ENCODE measurements around the gene TRMT1. TPM values are rescaled to one million over a fixed set of nuclear protein-coding genes. Genes with fewer than 3 reads are reported as not detected.

TRMT1 gene
- total RNA-seq, 1 experiment from 2014 or later = 52.0 TPM

- in situ Hi-C loops (cut with HindIII; ENCODE audit: low pct_unique_long_range_greater_than_20kb, low sequenced_read_pairs) (no loop called here), intact Hi-C loops (cut with micrococcal nuclease; ENCODE audit: unreplicated experiment) (no loop called here)
- ChIA-PET CTCF (no interaction called here), POLR2A (no interaction called here)
- Histone ChIP-seq H3K36me3 (ENCODE audit: control insufficient read depth, insufficient read depth, low read length) (no peaks in the 10 kb centered on the region; the same call in 1 of the 2 replicates), H3K9me3 (ENCODE audit: control insufficient read depth, insufficient read depth, low read depth, low read length) (no peaks in the 10 kb centered on the region), H3K27ac (ENCODE audit: low read length) (no peak overlapping the region), H3K27me3 (ENCODE audit: control insufficient read depth, insufficient read depth, low read length) (no peaks in the 10 kb centered on the region), H3K4me1 (ENCODE audit: control insufficient read depth, insufficient read depth, low read length) (peaks cover 12% of the 10 kb centered on the region), H3K4me3 (ENCODE audit: low read depth in 2 of 2, low read length in 2 of 2) (no peak overlapping the region)
- ATAC-seq (no peak), DNase-seq (ENCODE audit: low read depth, low spot score) (no peak)
- no peak for TF ChIP-seq POLR2AphosphoS5 (IDR thresholded peaks at IDR 0.05; ENCODE audit: low read depth, low read length)
- no peak for TF ChIP-seq TCF7L2 (IDR thresholded peaks at IDR 0.05; ENCODE audit: low read depth, low read length)
- no peak for TF ChIP-seq REST (IDR thresholded peaks at IDR 0.05; ENCODE audit: insufficient read depth in 1 of 2, low read depth in 2 of 2, low read length in 1 of 2)
- no peak for TF ChIP-seq SIN3A (IDR thresholded peaks at IDR 0.05; ENCODE audit: borderline replicate concordance, insufficient read depth, low read depth, low read length)
- no peak for TF ChIP-seq CTCF (IDR thresholded peaks at IDR 0.05)
- no TSS peak for BruUV-seq (replicated peaks)
These were observed 29.2 kb downstream of the TRMT1 start for GRCh38 chr19:13087295-13087694.

GRCh38 chr19:13086341-13086740 is 30.2 kb downstream of the TRMT1 start:
- DNase-seq (ENCODE audit: low read depth, low spot score) (no peak), ATAC-seq (no peak)
- peaks cover 7% of the 10 kb centered on the region for H3K4me1 ChIP-seq (ENCODE audit: control insufficient read depth, insufficient read depth, low read length)
- H3K27ac ChIP-seq (ENCODE audit: low read length) = no peak overlapping the region
- BruUV-seq (replicated peaks) = no TSS peak
- no peaks in the 10 kb centered on the region for H3K27me3 ChIP-seq (ENCODE audit: control insufficient read depth, insufficient read depth, low read length)
- H3K36me3 ChIP-seq (ENCODE audit: control insufficient read depth, insufficient read depth, low read length) = no peaks in the 10 kb centered on the region; the same call in 1 of the 2 replicates
- ChIA-PET POLR2A (no interaction called here), CTCF (no interaction called here)
- no peak for TF ChIP-seq REST (IDR thresholded peaks at IDR 0.05; ENCODE audit: insufficient read depth in 1 of 2, low read depth in 2 of 2, low read length in 1 of 2)
- TF ChIP-seq POLR2AphosphoS5 (IDR thresholded peaks at IDR 0.05; ENCODE audit: low read depth, low read length) = no peak
- no peak for TF ChIP-seq SIN3A (IDR thresholded peaks at IDR 0.05; ENCODE audit: borderline replicate concordance, insufficient read depth, low read depth, low read length)
- no peak for TF ChIP-seq CTCF (IDR thresholded peaks at IDR 0.05)
- TF ChIP-seq TCF7L2 (IDR thresholded peaks at IDR 0.05; ENCODE audit: low read depth, low read length) = no peak
- intact Hi-C loops (cut with micrococcal nuclease; ENCODE audit: unreplicated experiment) (no loop called here), in situ Hi-C loops (cut with HindIII; ENCODE audit: low pct_unique_long_range_greater_than_20kb, low sequenced_read_pairs) (no loop called here)
- H3K9me3 ChIP-seq (ENCODE audit: control insufficient read depth, insufficient read depth, low read depth, low read length) = no peaks in the 10 kb centered on the region
- H3K4me3 ChIP-seq (ENCODE audit: low read depth in 2 of 2, low read length in 2 of 2) = no peak overlapping the region

Measured in Panc1 (cell line).